Activated B cell treated with CpG ODN at 0.5 μM for 24 hours (primary cell): ENCODE results near the gene METTL3. TPM values are rescaled to one million over a fixed set of nuclear protein-coding genes. Genes with fewer than 3 reads are reported as not detected.
A peak's percentile ranks its signal among the peaks of the same experiment; 100 is the strongest.

ENCODE experiments used
- ATAC-seq: fragments of 200-7000 bp; cut with Tn5 transposase; one replicate; pipeline ENCODE4 v1.10.0; 2021; ENCODE audit warnings: low read depth, mild to moderate bottlenecking, moderate library complexity
- CTCF ChIA-PET: fragments of 350-600 bp; sonication (Branson Sonifier 250); formaldehyde crosslinking; loops from one replicate; lab custom pipeline; 2021; ENCODE audit warnings: antibody characterized with exemption; lab: Charles Lee
- POLR2A ChIA-PET: fragments of 350-600 bp; sonication (Branson Sonifier 250); formaldehyde crosslinking; loops from one replicate; lab custom pipeline; 2021; ENCODE audit warnings: antibody characterized with exemption; lab: Charles Lee
- DNase-seq: peaks from one replicate; pipeline ENCODE4 v3.0.0; 2022
- H3K27ac Mint-ChIP-seq: one replicate; pipeline ENCODE4 v1.8.0; 2020; ENCODE audit warnings: mixed read lengths
- H3K27me3 Mint-ChIP-seq: one replicate; pipeline ENCODE4 v1.8.0; 2021; ENCODE audit warnings: mixed read lengths
- H3K36me3 Mint-ChIP-seq: one replicate; pipeline ENCODE4 v1.8.0; 2021; ENCODE audit warnings: low read depth, mixed read lengths
- H3K4me1 Mint-ChIP-seq: one replicate; pipeline ENCODE4 v1.8.0; 2021; ENCODE audit warnings: mixed read lengths
- H3K4me3 Mint-ChIP-seq: one replicate; pipeline ENCODE4 v1.8.0; 2020; ENCODE audit warnings: mild to moderate bottlenecking, mixed read lengths
- H3K9me3 Mint-ChIP-seq: one replicate; pipeline ENCODE4 v1.8.0; 2020; ENCODE audit warnings: mixed read lengths
- CTCF ChIP-seq: fragments of 200-600 bp; IDR thresholded peaks from one replicate; pipeline ENCODE4 v1.8.0; 2022; ENCODE audit warnings: antibody characterized with exemption, mild to moderate bottlenecking
- intact Hi-C: fragments of 100-400 bp; cut with micrococcal nuclease; formaldehyde crosslinking; loops from one replicate; pipeline ENCODE4 v1.15.1; 2024
- total RNA-seq: library from RNA; stranded (reverse); gene quantifications from 2 replicates; pipeline ENCODE4 v1.2.3, GENCODE V29; 2022

METTL3 gene
- total RNA-seq, 1 donor from 2014 or later = 94.5 TPM

- Mint-ChIP-seq H3K36me3 (no peaks in the 10 kb centered on the region), H3K27me3 (peaks cover 49% of the 10 kb centered on the region)
- intact Hi-C loops = no loop called here
These were observed 28.2 kb upstream of the METTL3 start for GRCh38 chr14:21539189-21539940.

GRCh38 chr14:21537090-21537424 lies 25.9 kb upstream of the METTL3 start:
- H3K36me3 Mint-ChIP-seq = no peaks in the 10 kb centered on the region
- POLR2A ChIA-PET = no interaction called here
- TF ChIP-seq CTCF = no peak
- peak overlapping the region; percentile 7 for H3K4me3 Mint-ChIP-seq
- CTCF ChIA-PET = no interaction called here
- ATAC-seq = no peak
- H3K9me3 Mint-ChIP-seq = no peaks in the 10 kb centered on the region
- peaks cover 13% of the 10 kb centered on the region for H3K4me1 Mint-ChIP-seq
- intact Hi-C loops = no loop called here
- DNase-seq = no peak
- peaks cover 60% of the 10 kb centered on the region for H3K27me3 Mint-ChIP-seq
- H3K27ac Mint-ChIP-seq = no peak overlapping the region

More at GRCh38 chr14:21539189-21539940, 28.2 kb upstream of the METTL3 start:
- POLR2A ChIA-PET = no interaction called here
- Mint-ChIP-seq H3K4me3 (no peak overlapping the region), H3K27ac (no peak overlapping the region), H3K4me1 (peaks cover 13% of the 10 kb centered on the region), H3K9me3 (no peaks in the 10 kb centered on the region)
- ATAC-seq (no peak), DNase-seq (no peak)
- CTCF ChIA-PET = no interaction called here
- no peak for TF ChIP-seq CTCF

GRCh38 chr14:21536418-21537089 lies 25.4 kb upstream of the METTL3 start:
- Mint-ChIP-seq H3K4me3 (peak overlapping the region; percentile 25), H3K27ac (no peak overlapping the region), H3K9me3 (no peaks in the 10 kb centered on the region), H3K4me1 (peaks cover 13% of the 10 kb centered on the region), H3K27me3 (peaks cover 57% of the 10 kb centered on the region), H3K36me3 (no peaks in the 10 kb centered on the region)
- ChIA-PET CTCF (no interaction called here), POLR2A (no interaction called here)
- TF ChIP-seq CTCF = no peak
- no peak for ATAC-seq
- DNase-seq = no peak
- intact Hi-C loops = no loop called here

GRCh38 chr14:21535545-21536417 lies 24.6 kb upstream of the METTL3 start:
- ChIA-PET CTCF (no interaction called here), POLR2A (no interaction called here)
- no peaks in the 10 kb centered on the region for H3K9me3 Mint-ChIP-seq
- H3K4me1 Mint-ChIP-seq = peaks cover 13% of the 10 kb centered on the region
- no peak for TF ChIP-seq CTCF
- intact Hi-C loops = no loop called here
- no peak overlapping the region for H3K27ac Mint-ChIP-seq
- ATAC-seq = no peak
- H3K36me3 Mint-ChIP-seq = no peaks in the 10 kb centered on the region
- no peak for DNase-seq
- H3K4me3 Mint-ChIP-seq = no peak overlapping the region
- H3K27me3 Mint-ChIP-seq = peaks cover 57% of the 10 kb centered on the region

- ChIA-PET CTCF (no interaction called here), POLR2A (no interaction called here)
- Mint-ChIP-seq H3K4me3 (no peak overlapping the region), H3K9me3 (no peaks in the 10 kb centered on the region), H3K36me3 (no peaks in the 10 kb centered on the region), H3K27me3 (peaks cover 54% of the 10 kb centered on the region), H3K27ac (no peak overlapping the region), H3K4me1 (peaks cover 13% of the 10 kb centered on the region)
- no peak for ATAC-seq
- no peak for TF ChIP-seq CTCF
- intact Hi-C loops = no loop called here
- no peak for DNase-seq
These were observed 23.4 kb upstream of the METTL3 start for GRCh38 chr14:21534576-21534975.
